Mucosa of descending colon (tissue), 3 donors: ENCODE measurements around the gene GPATCH8. TPM values are rescaled to one million over a fixed set of nuclear protein-coding genes. Genes with fewer than 3 reads are reported as not detected.

Source experiments
- ATAC-seq: fragments of 200-7000 bp; cut with Tn5 transposase; one replicate; pipeline ENCODE4 v1.9.1; 2020; ENCODE audit warnings: mild to moderate bottlenecking, moderate library complexity
- DNase-seq, 3 donors: peaks; one replicate each; pipeline ENCODE4 v3.0.0-alpha.2; 2020
- H3K36me3 ChIP-seq: fragments of 200-600 bp; one replicate; pipeline ENCODE4 v1.8.0; 2021; ENCODE audit warnings: low read depth, mild to moderate bottlenecking
- H3K4me1 ChIP-seq: fragments of 200-600 bp; one replicate; pipeline ENCODE4 v1.8.0; 2021; ENCODE audit warnings: low read depth, mild to moderate bottlenecking
- H3K4me3 ChIP-seq: fragments of 200-600 bp; one replicate; pipeline ENCODE4 v1.8.0; 2021; ENCODE audit warnings: mild to moderate bottlenecking
- H3K9me3 ChIP-seq: fragments of 200-600 bp; one replicate; pipeline ENCODE4 v1.8.0; 2021; ENCODE audit warnings: mild to moderate bottlenecking
- intact Hi-C, 2 donors: fragments of 100-400 bp; cut with DNase I in 1 of 2; cut with micrococcal nuclease in 1 of 2; formaldehyde crosslinking; loops; one replicate each; pipeline versions ENCODE4 v1.11.0 to v1.11.1; 2022; cut with DNase I, micrococcal nuclease
- long read RNA-seq, 2 donors: library from polyadenylated mRNA; unstranded; transcript quantifications; one replicate each; pipeline ENCODE4 v2.0.0, GENCODE V29; 2019 to 2021
- total RNA-seq, 3 donors: library from RNA; stranded (reverse); fragmentation: NEBNext Ultra II Directional in 2 of 3; extraction: Animal tissue kit (Norgen Biotek cat#: 25700) in 2 of 3; gene quantifications; one replicate each; pipeline versions ENCODE4 v1.2.1 to v1.2.4, GENCODE V29; 2021 to 2023
- TF ChIP-seq, protein P1 (sequence below): fragments of 200-600 bp; IDR thresholded peaks from one replicate; pipeline ENCODE4 v1.8.0; 2022; ENCODE audit warnings: antibody characterized with exemption, mild to moderate bottlenecking
- donor health status: DM: no; HTN: no; CAD: no; lungs with moderate emphysema.
- donor health status: DM: no; HTN: no; CAD: no.
- donor health status: DM: no; HTN: yes; CAD: no.

The GPATCH8 gene
- total RNA-seq = 10 to 100 TPM; 34.8 to 48.4 (median 36.3) TPM
- long read RNA-seq, donor 1, full-length matches to known transcripts = 7 of 17 reads
- long read RNA-seq, donor 1, partial matches to known transcripts = 1 of 17 reads
- long read RNA-seq, donor 1, other reads (novel, unspliced or antisense) = 9 of 17 reads
- long read RNA-seq, donor 2, full-length matches to known transcripts = 4 of 13 reads
- long read RNA-seq, donor 2, partial matches to known transcripts = 6 of 13 reads
- long read RNA-seq, donor 2, other reads (novel, unspliced or antisense) = 3 of 13 reads

DNA sequence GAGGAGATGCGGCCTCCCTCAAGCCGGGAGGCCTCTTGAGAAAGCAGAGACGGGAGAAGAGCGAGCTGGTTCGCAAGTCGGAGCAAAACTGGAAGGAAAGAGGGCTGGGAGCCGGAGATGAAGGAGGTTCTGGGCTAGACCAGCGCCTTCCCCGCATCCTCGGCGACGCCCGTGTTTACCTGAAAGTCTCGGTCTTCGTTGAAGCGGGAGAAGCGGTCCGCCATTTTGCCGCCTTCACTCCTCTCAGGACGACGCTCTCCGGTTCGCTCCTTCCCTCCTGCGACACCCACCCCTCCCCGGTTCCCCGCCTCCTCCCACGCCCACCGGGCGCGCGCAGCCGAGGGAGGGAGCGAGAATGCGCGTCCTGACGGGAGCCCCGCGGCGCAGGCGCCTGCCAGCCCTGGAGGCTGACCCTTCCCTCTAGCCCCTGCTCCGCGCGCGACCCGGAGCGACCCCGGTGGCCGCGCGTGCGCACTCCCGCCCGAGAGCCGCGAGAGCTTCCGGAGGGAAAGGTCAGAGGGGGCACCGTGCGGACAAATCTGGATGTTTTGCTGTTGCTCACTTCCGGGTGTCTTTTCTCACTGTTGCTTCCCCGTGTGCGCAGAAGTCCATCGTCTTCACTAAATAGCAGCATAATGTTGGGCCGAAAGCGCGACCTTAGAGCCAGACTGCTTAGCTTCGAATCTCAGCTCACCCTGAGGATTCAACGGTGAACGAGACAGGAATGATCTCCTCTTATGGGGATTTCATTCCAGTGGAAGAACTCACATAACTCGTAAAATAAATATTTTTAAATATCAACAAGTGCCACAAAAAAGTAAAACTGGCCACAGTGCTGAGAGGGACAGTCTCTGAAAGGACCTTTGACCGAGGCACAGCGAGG lies at the start of gene GPATCH8:
Gene GPATCH8 (minus strand): TSS at position 260 of the 883 bp plus-strand sequence. CDS start 36 bp downstream, at position 224.
- TF ChIP-seq, protein P1, sequence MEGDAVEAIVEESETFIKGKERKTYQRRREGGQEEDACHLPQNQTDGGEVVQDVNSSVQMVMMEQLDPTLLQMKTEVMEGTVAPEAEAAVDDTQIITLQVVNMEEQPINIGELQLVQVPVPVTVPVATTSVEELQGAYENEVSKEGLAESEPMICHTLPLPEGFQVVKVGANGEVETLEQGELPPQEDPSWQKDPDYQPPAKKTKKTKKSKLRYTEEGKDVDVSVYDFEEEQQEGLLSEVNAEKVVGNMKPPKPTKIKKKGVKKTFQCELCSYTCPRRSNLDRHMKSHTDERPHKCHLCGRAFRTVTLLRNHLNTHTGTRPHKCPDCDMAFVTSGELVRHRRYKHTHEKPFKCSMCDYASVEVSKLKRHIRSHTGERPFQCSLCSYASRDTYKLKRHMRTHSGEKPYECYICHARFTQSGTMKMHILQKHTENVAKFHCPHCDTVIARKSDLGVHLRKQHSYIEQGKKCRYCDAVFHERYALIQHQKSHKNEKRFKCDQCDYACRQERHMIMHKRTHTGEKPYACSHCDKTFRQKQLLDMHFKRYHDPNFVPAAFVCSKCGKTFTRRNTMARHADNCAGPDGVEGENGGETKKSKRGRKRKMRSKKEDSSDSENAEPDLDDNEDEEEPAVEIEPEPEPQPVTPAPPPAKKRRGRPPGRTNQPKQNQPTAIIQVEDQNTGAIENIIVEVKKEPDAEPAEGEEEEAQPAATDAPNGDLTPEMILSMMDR = no peak
- H3K9me3 ChIP-seq = no peaks in the 10 kb centered on the region
- DNase-seq (peak; percentile 90 to 98 (median 96)), ATAC-seq (peak; percentile 99)
- H3K4me3 ChIP-seq = peak within 1 kb of the TSS; percentile 47
- H3K4me1 ChIP-seq = peaks cover 29% of the 10 kb centered on the region
- intact Hi-C loops = no loop called here
- H3K36me3 ChIP-seq = no peaks in the 10 kb centered on the region

DNA sequence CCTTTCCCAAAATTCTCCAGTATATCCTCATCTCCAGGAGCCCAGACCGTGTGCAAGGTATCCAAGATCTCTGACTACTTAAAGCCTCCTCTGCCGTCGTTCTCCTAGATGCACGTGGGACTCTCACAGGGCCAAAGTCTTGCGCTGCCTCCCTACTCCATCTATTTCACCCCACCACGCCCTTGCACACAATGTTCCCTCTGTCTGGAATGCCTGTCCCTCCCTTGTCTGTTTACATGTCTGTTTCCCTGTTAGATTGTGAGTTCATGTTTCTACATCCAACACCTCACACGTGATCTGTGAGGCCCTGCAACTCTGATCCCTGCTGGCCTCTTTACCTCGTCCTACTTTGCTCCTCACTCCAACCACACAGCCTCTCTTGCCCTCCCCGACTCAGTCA lies 49.2 kb upstream of the GPATCH8 start:
- TF ChIP-seq, protein P1 = no peak
- H3K36me3 ChIP-seq = no peaks in the 10 kb centered on the region
- intact Hi-C loops = no loop called here
- H3K4me3 ChIP-seq = no peak overlapping the region
- H3K4me1 ChIP-seq = peaks cover 6% of the 10 kb centered on the region
- ATAC-seq = peak; percentile 82
- H3K9me3 ChIP-seq = no peaks in the 10 kb centered on the region
- no peak for DNase-seq

DNA sequence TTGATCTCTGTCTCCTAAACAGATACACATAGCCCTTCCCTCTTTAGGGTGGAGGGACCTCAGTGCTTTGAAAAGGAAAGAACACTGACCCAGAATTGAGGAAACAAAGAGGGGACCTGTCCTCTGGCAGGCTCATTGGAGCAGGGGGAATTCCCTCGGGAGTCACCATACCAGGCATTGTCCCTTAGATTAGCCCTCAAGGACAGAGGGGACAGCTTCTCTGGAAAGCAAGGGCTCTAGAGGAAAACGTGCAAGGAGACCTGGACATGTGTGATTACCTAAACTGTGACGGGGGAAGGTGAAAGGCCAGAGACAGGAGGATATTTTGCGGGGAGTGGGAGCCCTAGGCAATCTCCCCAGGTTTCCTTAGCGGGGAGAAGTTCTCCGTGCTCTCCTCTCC lies 46.5 kb upstream of the GPATCH8 start:
- DNase-seq (no peak), ATAC-seq (no peak)
- TF ChIP-seq, protein P1 = no peak

DNA sequence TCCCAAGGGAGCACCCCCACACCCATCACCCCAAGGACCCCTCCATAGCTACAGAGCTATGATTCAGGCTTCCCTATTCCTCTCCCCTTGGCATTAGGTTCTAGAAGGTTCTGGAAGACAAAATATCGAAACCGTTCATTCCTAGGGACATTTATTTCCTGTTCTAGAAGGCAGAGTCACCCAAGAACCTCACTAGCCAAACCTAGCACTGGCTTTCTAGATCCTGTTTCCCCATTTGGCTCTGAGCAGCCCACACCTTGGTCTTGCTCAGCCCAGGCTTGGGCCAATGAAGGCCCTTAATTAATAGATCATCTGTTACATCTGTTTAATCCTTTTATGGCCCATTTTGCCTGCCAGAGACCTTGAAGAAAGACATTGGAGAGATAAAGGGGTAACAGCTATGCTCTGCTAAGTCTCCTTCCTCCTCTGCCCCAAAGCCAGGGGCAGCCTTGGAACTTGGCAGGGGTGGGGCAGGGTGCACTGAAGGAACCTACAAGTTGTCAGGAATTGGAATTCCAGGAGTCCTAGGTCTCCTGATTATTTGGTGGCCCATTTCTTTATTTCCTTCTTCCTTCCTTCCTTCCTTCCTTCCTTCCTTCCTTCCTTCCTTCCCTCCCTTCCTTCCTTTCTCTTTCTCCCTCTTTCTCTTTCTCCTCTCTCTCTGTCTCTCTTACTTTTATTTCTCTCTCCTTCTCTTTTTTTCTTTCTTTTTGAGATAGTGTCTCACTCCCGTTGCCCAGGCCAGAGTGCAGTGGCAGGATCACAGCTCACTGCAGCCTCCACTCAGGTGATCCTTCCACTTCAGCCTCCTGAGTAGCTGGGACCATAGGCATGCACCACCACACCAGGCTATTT lies 45.4 kb upstream of the GPATCH8 start:
- no peak for ATAC-seq
- TF ChIP-seq, protein P1 = no peak
- H3K9me3 ChIP-seq = no peaks in the 10 kb centered on the region
- no peak overlapping the region for H3K4me3 ChIP-seq
- no peaks in the 10 kb centered on the region for H3K36me3 ChIP-seq
- H3K4me1 ChIP-seq = no peaks in the 10 kb centered on the region
- intact Hi-C loops = no loop called here
- DNase-seq = no peak

More for the DNA sequence above, 46.5 kb upstream of the GPATCH8 start:
- Histone ChIP-seq H3K4me3 (no peak overlapping the region), H3K36me3 (no peaks in the 10 kb centered on the region), H3K9me3 (no peaks in the 10 kb centered on the region), H3K4me1 (no peaks in the 10 kb centered on the region)
- intact Hi-C loops = no loop called here

DNA sequence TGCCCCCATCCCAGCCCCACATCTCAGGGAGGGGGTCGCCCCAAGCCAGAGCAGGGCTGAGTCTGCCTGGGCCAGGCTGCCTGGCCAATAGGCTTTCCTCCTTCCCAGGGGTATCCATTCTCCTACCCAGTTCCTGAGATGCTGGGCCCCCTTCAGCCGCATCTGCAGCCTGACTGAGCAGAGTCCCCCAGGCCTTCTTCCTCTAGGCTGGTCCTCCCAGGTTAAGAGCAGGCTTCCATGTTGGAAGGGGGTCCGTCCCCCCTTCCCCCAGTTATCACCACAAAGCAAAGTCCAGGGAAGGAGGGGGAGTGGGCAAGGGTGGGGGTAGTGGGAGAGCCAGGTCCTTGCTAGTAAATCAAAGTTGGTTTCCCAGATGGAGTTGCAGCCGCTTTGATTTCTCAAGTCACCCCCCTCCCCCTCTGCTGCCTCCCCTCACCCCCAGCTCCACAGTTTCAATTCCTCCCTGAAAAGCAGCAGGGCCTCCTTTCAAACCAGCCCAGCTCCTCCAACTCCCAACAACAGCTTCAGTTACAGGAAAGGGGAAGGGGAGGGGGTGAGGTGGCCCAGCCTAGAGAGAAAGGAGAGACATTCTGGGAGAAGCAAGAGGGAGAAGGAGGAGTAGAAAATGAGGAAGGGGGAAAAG lies 44.5 kb upstream of the GPATCH8 start:
- intact Hi-C loops = no loop called here
- DNase-seq = no peak
- Histone ChIP-seq H3K4me1 (no peaks in the 10 kb centered on the region), H3K9me3 (no peaks in the 10 kb centered on the region), H3K4me3 (no peak overlapping the region), H3K36me3 (no peaks in the 10 kb centered on the region)
- no peak for ATAC-seq
- TF ChIP-seq, protein P1 = no peak
